WTC11 (cell line): Measurements from ENCODE around the gene PRRT1. TPM values are rescaled to one million over a fixed set of nuclear protein-coding genes. Genes with fewer than 3 reads are reported as not detected.

Experiments used
- ATAC-seq: fragments of 200-7000 bp; cut with Tn5 transposase; 2 replicates; pipeline ENCODE4 v1.10.0; 2021; ENCODE audit warnings: mild to moderate bottlenecking, moderate library complexity
- CTCF ChIA-PET: fragments of 300-600 bp; sonication (Branson Sonifier 250); formaldehyde crosslinking; loops from one replicate; lab custom pipeline; 2021; ENCODE audit warnings: antibody characterized with exemption; lab: Charles Lee
- POLR2A ChIA-PET: fragments of 350-600 bp; sonication (Branson Sonifier 250); formaldehyde crosslinking; loops from one replicate; lab custom pipeline; 2021; ENCODE audit warnings: antibody characterized with exemption; lab: Charles Lee
- DNase-seq: peaks from one replicate; pipeline ENCODE4 v3.0.0; 2021; ENCODE audit warnings: low spot score
- H3K27ac Mint-ChIP-seq: 2 replicates; pipeline ENCODE4 v1.8.0; 2021; ENCODE audit warnings: mixed read lengths
- H3K27me3 Mint-ChIP-seq: 2 replicates; pipeline ENCODE4 v1.8.0; 2021; ENCODE audit warnings: low read depth, mild to moderate bottlenecking, moderate library complexity, mixed read lengths
- H3K36me3 Mint-ChIP-seq: 2 replicates; pipeline ENCODE4 v1.8.0; 2021; ENCODE audit warnings: mixed read lengths
- H3K4me1 Mint-ChIP-seq: 2 replicates; pipeline ENCODE4 v1.8.0; 2022; ENCODE audit warnings: mixed read lengths
- H3K4me3 Mint-ChIP-seq: 2 replicates; pipeline ENCODE4 v1.8.0; 2021; ENCODE audit warnings: mild to moderate bottlenecking, moderate library complexity, mixed read lengths
- H3K9me3 Mint-ChIP-seq: 2 replicates; pipeline ENCODE4 v1.8.0; 2021; ENCODE audit warnings: mixed read lengths
- CBFB ChIP-seq: sonication (generic); formaldehyde crosslinking; IDR thresholded peaks from 2 replicates; pipeline ENCODE4 v1.8.1; 2022; ENCODE audit warnings: mild to moderate bottlenecking, low read depth, missing genetic modification reagents
- EMX1 ChIP-seq: fragments of 250-450 bp; sonication (Bioruptor Pico); IDR thresholded peaks from 2 replicates; pipeline ENCODE4 v1.8.0; 2021; ENCODE audit warnings: mild to moderate bottlenecking
- ETV6 ChIP-seq: sonication (generic); formaldehyde crosslinking; IDR thresholded peaks from 2 replicates; pipeline ENCODE4 v1.8.1; 2022; ENCODE audit warnings: mild to moderate bottlenecking, missing genetic modification reagents
- IRF2 ChIP-seq: sonication (generic); formaldehyde crosslinking; IDR thresholded peaks from 2 replicates; pipeline ENCODE4 v1.8.0; 2022; ENCODE audit warnings: low read depth, missing genetic modification reagents, borderline replicate concordance
- JUN ChIP-seq: sonication (generic); formaldehyde crosslinking; IDR thresholded peaks from 2 replicates; pipeline ENCODE4 v1.8.0; 2023; ENCODE audit warnings: mild to moderate bottlenecking, missing genetic modification reagents
- KAT7 ChIP-seq: sonication (generic); formaldehyde crosslinking; IDR thresholded peaks from 2 replicates; pipeline ENCODE4 v1.8.1; 2023; ENCODE audit warnings: missing genetic modification reagents, mild to moderate bottlenecking, borderline replicate concordance
- NFATC4 ChIP-seq: fragments of 250-450 bp; sonication (Bioruptor Pico); IDR thresholded peaks from 2 replicates; pipeline ENCODE4 v1.9.0; 2021; ENCODE audit warnings: mild to moderate bottlenecking
- NFE2L1 ChIP-seq: sonication (generic); formaldehyde crosslinking; IDR thresholded peaks from 2 replicates; pipeline ENCODE4 v1.8.1; 2023; ENCODE audit warnings: missing genetic modification reagents
- NFYB ChIP-seq: sonication (generic); formaldehyde crosslinking; conservative IDR thresholded peaks from 2 replicates; pipeline ENCODE4 v1.8.0; 2022; ENCODE audit warnings: low read depth, missing genetic modification reagents
- SMAD3 ChIP-seq: sonication (generic); formaldehyde crosslinking; IDR thresholded peaks from 2 replicates; pipeline ENCODE4 v1.8.0; 2022; ENCODE audit warnings: missing genetic modification reagents, mild to moderate bottlenecking, borderline replicate concordance
- SP1 ChIP-seq: sonication (generic); formaldehyde crosslinking; conservative IDR thresholded peaks from 2 replicates; pipeline ENCODE4 v1.8.1; 2022; ENCODE audit warnings: missing genetic modification reagents
- ZBTB21 ChIP-seq: sonication (generic); formaldehyde crosslinking; IDR thresholded peaks from 2 replicates; pipeline ENCODE4 v1.8.1; 2023; ENCODE audit warnings: mild to moderate bottlenecking, missing genetic modification reagents, borderline replicate concordance
- ZNF121 ChIP-seq: sonication (generic); formaldehyde crosslinking; IDR thresholded peaks from 2 replicates; pipeline ENCODE4 v1.8.0; 2023; ENCODE audit warnings: missing genetic modification reagents
- ZNF219 ChIP-seq: sonication (generic); formaldehyde crosslinking; IDR thresholded peaks from 2 replicates; pipeline ENCODE4 v1.8.0; 2023; ENCODE audit warnings: missing genetic modification reagents, mild to moderate bottlenecking, borderline replicate concordance
- ZNF263 ChIP-seq: sonication (generic); formaldehyde crosslinking; IDR thresholded peaks from 2 replicates; pipeline ENCODE4 v1.8.1; 2022; ENCODE audit warnings: low read depth, mild to moderate bottlenecking, moderate library complexity, missing genetic modification reagents
- total RNA-seq: library from RNA; stranded (reverse); gene quantifications from 3 replicates; pipeline ENCODE4 v1.2.3, GENCODE V29; 2021
- TF ChIP-seq, protein P1 (sequence below): sonication (generic); formaldehyde crosslinking; IDR thresholded peaks from 2 replicates; pipeline ENCODE4 v1.8.0; 2022; ENCODE audit warnings: mild to moderate bottlenecking, missing genetic modification reagents
- TF ChIP-seq, protein P2 (sequence below): sonication (generic); formaldehyde crosslinking; IDR thresholded peaks from 2 replicates; pipeline ENCODE4 v1.8.1; 2022; ENCODE audit warnings: low read depth, mild to moderate bottlenecking, moderate library complexity, missing genetic modification reagents, borderline replicate concordance
- TF ChIP-seq, protein P3 (sequence below): sonication (generic); formaldehyde crosslinking; IDR thresholded peaks from 2 replicates; pipeline ENCODE4 v1.8.0; 2022; ENCODE audit warnings: mild to moderate bottlenecking, missing genetic modification reagents
- TF ChIP-seq, protein P4 (sequence below): sonication (generic); formaldehyde crosslinking; IDR thresholded peaks from 2 replicates; pipeline ENCODE4 v1.8.1; 2022; ENCODE audit warnings: missing genetic modification reagents, borderline replicate concordance
- TF ChIP-seq, protein P5 (sequence below): fragments of 250-450 bp; sonication (Bioruptor Pico); IDR thresholded peaks from 2 replicates; pipeline ENCODE4 v1.9.0; 2021; ENCODE audit warnings: mild to moderate bottlenecking
- TF ChIP-seq, protein P6 (sequence below): sonication (generic); formaldehyde crosslinking; IDR thresholded peaks from 2 replicates; pipeline ENCODE4 v1.8.1; 2022; ENCODE audit warnings: low read depth, missing genetic modification reagents, borderline replicate concordance
- TF ChIP-seq, protein P7 (sequence below): sonication (generic); formaldehyde crosslinking; IDR thresholded peaks from 2 replicates; pipeline ENCODE4 v1.8.1; 2023; ENCODE audit warnings: mild to moderate bottlenecking, moderate library complexity, missing genetic modification reagents
- TF ChIP-seq, protein P8 (sequence below): sonication (generic); formaldehyde crosslinking; IDR thresholded peaks from 2 replicates; pipeline ENCODE4 v1.8.1; 2023; ENCODE audit warnings: mild to moderate bottlenecking, missing genetic modification reagents, borderline replicate concordance

Gene PRRT1
- total RNA-seq, 1 experiment from 2014 or later, result 1.6 TPM

DNA sequence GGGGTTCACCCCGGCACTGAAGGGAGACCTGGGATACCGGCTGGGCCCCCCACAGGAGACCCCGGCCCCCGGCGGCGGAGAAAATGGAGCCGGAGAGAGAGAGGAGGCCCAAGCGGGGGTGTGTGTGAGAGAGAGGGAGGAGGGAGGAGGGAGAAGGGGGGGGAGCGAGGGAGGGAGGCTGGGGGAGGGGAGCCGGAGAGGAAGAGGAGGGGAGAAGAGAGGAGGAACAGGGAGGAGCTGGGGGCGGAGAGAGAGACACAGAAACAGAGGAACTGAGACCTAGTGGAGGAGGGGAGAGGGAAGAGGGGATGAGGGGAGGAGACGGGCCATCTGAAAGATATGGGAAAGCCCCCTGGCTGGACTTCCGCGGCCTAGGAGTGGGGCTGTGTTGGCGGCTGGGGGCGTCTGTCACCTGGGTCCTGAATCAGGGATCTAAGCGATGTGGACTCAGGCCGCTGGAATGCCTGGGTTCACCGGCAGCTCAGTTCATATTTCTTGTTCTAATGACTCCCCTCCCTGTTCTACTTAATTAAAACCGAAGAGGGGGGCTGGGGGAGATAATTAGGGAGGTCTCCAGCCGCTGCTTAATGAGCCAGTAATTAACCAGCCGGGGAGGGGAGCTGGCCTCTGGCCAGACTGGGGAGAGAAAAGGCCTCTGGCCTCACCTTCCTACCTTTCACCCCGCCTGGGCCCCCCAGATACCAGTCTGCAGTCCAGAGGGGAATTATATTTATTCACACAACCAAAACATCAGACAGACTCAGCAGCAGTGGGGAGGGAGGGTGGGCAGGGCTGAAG, 38.5 kb upstream of the PRRT1 start, which contains the start of gene PBX2:
TSS of gene PBX2 (minus strand) at position 149 of the 798 bp plus-strand sequence. CDS start 287 bp downstream, outside the sequence.
- Mint-ChIP-seq H3K9me3 (no peaks in the 10 kb centered on the region), H3K27ac (peak within 1 kb of the TSS; percentile 88), H3K36me3 (peaks cover 22% of the 10 kb centered on the region), H3K4me3 (peak within 1 kb of the TSS; percentile 85), H3K4me1 (peaks cover 64% of the 10 kb centered on the region), H3K27me3 (no peaks in the 10 kb centered on the region)
- peak; percentile 68 for DNase-seq
- CTCF ChIA-PET, result interaction anchor here (0.6 to 1.9 kb wide), 6 partner anchors 8 to 764 kb away, joined by 3 to 11 read pairs (median 4); partner anchors contain the start of gene PRRT1
- POLR2A ChIA-PET, result interaction anchor here (0.5 to 1.2 kb wide), 3 partner anchors 13 to 567 kb away, joined by 3 read pairs; partner anchors contain the start of gene ATF6B
- peak; percentile 64 for ATAC-seq
- TF ChIP-seq, protein P1, sequence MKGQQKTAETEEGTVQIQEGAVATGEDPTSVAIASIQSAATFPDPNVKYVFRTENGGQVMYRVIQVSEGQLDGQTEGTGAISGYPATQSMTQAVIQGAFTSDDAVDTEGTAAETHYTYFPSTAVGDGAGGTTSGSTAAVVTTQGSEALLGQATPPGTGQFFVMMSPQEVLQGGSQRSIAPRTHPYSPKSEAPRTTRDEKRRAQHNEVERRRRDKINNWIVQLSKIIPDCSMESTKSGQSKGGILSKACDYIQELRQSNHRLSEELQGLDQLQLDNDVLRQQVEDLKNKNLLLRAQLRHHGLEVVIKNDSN (CRISPR knock-in tag), result no peak
- TF ChIP-seq ZBTB21, result no peak
- TF ChIP-seq, protein P2, sequence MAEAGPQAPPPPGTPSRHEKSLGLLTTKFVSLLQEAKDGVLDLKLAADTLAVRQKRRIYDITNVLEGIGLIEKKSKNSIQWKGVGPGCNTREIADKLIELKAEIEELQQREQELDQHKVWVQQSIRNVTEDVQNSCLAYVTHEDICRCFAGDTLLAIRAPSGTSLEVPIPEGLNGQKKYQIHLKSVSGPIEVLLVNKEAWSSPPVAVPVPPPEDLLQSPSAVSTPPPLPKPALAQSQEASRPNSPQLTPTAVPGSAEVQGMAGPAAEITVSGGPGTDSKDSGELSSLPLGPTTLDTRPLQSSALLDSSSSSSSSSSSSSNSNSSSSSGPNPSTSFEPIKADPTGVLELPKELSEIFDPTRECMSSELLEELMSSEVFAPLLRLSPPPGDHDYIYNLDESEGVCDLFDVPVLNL (CRISPR knock-in tag), result no peak
- peak; percentile 57 for TF ChIP-seq SP1 (CRISPR knock-in tag)
- no peak for TF ChIP-seq NFATC4
- TF ChIP-seq, protein P3, sequence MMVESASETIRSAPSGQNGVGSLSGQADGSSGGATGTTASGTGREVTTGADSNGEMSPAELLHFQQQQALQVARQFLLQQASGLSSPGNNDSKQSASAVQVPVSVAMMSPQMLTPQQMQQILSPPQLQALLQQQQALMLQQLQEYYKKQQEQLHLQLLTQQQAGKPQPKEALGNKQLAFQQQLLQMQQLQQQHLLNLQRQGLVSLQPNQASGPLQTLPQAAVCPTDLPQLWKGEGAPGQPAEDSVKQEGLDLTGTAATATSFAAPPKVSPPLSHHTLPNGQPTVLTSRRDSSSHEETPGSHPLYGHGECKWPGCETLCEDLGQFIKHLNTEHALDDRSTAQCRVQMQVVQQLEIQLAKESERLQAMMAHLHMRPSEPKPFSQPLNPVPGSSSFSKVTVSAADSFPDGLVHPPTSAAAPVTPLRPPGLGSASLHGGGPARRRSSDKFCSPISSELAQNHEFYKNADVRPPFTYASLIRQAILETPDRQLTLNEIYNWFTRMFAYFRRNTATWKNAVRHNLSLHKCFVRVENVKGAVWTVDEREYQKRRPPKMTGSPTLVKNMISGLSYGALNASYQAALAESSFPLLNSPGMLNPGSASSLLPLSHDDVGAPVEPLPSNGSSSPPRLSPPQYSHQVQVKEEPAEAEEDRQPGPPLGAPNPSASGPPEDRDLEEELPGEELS (CRISPR knock-in tag), result no peak
- no peak for TF ChIP-seq EMX1 (CRISPR knock-in tag)
- no peak for TF ChIP-seq SMAD3
- TF ChIP-seq, protein P4, sequence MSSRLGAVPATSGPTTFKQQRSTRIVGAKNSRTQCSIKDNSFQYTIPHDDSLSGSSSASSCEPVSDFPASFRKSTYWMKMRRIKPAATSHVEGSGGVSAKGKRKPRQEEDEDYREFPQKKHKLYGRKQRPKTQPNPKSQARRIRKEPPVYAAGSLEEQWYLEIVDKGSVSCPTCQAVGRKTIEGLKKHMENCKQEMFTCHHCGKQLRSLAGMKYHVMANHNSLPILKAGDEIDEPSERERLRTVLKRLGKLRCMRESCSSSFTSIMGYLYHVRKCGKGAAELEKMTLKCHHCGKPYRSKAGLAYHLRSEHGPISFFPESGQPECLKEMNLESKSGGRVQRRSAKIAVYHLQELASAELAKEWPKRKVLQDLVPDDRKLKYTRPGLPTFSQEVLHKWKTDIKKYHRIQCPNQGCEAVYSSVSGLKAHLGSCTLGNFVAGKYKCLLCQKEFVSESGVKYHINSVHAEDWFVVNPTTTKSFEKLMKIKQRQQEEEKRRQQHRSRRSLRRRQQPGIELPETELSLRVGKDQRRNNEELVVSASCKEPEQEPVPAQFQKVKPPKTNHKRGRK, result no peak
- TF ChIP-seq, protein P5, sequence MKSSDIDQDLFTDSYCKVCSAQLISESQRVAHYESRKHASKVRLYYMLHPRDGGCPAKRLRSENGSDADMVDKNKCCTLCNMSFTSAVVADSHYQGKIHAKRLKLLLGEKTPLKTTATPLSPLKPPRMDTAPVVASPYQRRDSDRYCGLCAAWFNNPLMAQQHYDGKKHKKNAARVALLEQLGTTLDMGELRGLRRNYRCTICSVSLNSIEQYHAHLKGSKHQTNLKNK (CRISPR knock-in tag), result no peak
- TF ChIP-seq KAT7, result no peak
- peak; percentile 96 for TF ChIP-seq ZNF263 (CRISPR knock-in tag)
- no peak for TF ChIP-seq ZNF121 (CRISPR knock-in tag)
- TF ChIP-seq, protein P6, sequence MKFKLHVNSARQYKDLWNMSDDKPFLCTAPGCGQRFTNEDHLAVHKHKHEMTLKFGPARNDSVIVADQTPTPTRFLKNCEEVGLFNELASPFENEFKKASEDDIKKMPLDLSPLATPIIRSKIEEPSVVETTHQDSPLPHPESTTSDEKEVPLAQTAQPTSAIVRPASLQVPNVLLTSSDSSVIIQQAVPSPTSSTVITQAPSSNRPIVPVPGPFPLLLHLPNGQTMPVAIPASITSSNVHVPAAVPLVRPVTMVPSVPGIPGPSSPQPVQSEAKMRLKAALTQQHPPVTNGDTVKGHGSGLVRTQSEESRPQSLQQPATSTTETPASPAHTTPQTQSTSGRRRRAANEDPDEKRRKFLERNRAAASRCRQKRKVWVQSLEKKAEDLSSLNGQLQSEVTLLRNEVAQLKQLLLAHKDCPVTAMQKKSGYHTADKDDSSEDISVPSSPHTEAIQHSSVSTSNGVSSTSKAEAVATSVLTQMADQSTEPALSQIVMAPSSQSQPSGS (CRISPR knock-in tag), result no peak
- TF ChIP-seq, protein P7, sequence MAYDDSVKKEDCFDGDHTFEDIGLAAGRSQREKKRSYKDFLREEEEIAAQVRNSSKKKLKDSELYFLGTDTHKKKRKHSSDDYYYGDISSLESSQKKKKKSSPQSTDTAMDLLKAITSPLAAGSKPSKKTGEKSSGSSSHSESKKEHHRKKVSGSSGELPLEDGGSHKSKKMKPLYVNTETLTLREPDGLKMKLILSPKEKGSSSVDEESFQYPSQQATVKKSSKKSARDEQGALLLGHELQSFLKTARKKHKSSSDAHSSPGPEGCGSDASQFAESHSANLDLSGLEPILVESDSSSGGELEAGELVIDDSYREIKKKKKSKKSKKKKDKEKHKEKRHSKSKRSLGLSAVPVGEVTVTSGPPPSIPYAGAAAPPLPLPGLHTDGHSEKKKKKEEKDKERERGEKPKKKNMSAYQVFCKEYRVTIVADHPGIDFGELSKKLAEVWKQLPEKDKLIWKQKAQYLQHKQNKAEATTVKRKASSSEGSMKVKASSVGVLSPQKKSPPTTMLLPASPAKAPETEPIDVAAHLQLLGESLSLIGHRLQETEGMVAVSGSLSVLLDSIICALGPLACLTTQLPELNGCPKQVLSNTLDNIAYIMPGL, result no peak
- no peak for TF ChIP-seq CBFB (CRISPR knock-in tag)
- TF ChIP-seq JUN (CRISPR knock-in tag), result no peak
- TF ChIP-seq NFE2L1 (CRISPR knock-in tag), result 0 out of 2 replicates have a peak, but pooled peaks have one; percentile 31
- no peak for TF ChIP-seq ZNF219 (CRISPR knock-in tag)
- no peak for TF ChIP-seq NFYB
- no peak for TF ChIP-seq ETV6 (CRISPR knock-in tag)
- TF ChIP-seq IRF2 (CRISPR knock-in tag), result no peak
- TF ChIP-seq, protein P8, sequence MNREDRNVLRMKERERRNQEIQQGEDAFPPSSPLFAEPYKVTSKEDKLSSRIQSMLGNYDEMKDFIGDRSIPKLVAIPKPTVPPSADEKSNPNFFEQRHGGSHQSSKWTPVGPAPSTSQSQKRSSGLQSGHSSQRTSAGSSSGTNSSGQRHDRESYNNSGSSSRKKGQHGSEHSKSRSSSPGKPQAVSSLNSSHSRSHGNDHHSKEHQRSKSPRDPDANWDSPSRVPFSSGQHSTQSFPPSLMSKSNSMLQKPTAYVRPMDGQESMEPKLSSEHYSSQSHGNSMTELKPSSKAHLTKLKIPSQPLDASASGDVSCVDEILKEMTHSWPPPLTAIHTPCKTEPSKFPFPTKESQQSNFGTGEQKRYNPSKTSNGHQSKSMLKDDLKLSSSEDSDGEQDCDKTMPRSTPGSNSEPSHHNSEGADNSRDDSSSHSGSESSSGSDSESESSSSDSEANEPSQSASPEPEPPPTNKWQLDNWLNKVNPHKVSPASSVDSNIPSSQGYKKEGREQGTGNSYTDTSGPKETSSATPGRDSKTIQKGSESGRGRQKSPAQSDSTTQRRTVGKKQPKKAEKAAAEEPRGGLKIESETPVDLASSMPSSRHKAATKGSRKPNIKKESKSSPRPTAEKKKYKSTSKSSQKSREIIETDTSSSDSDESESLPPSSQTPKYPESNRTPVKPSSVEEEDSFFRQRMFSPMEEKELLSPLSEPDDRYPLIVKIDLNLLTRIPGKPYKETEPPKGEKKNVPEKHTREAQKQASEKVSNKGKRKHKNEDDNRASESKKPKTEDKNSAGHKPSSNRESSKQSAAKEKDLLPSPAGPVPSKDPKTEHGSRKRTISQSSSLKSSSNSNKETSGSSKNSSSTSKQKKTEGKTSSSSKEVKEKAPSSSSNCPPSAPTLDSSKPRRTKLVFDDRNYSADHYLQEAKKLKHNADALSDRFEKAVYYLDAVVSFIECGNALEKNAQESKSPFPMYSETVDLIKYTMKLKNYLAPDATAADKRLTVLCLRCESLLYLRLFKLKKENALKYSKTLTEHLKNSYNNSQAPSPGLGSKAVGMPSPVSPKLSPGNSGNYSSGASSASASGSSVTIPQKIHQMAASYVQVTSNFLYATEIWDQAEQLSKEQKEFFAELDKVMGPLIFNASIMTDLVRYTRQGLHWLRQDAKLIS (CRISPR knock-in tag), result no peak
